Neural progenitor cell (in vitro differentiated cells): ENCODE measurements around the gene MED13L.

Experiments used
- CTCF ChIP-seq: fragments of 200-600 bp; sonication (generic); IDR thresholded peaks from 2 replicates; pipeline ENCODE4 v1.5.1; 2017; ENCODE audit warnings: antibody characterized with exemption, mild to moderate bottlenecking
- EZH2 ChIP-seq: fragments of 200-600 bp; sonication (generic); IDR thresholded peaks from 2 replicates; pipeline ENCODE4 v1.6.1; 2017; ENCODE audit warnings: antibody characterized with exemption, mild to moderate bottlenecking, moderate library complexity

- TF ChIP-seq EZH2 (no peak), CTCF (no peak)
Observed at GRCh38 chr12:116138364-116138763, 139.1 kb downstream of the MED13L start.
